Muscle layer of duodenum (tissue), 2 donors: ENCODE data around the gene TSPAN9.

ENCODE experiments used
- H3K27ac ChIP-seq: one replicate; pipeline ENCODE4 v1.7.0; 2013; ENCODE audit warnings: mild to moderate bottlenecking, low read length
- H3K27me3 ChIP-seq: one replicate; pipeline ENCODE4 v1.7.0; 2013; ENCODE audit warnings: low read depth, mild to moderate bottlenecking, control low read depth, low read length
- H3K36me3 ChIP-seq, 2 donors: one replicate each; pipeline ENCODE4 v1.7.0; 2013; ENCODE audit warnings: low read length in 2 of 2, control low read depth in 1 of 2, mild to moderate bottlenecking in 1 of 2; ENCODE audit not compliant: insufficient read depth in 2 of 2, control insufficient read depth in 1 of 2
- H3K4me1 ChIP-seq, 2 donors: one replicate each; pipeline ENCODE4 v1.7.0; 2013; ENCODE audit warnings: low read length in 2 of 2, mild to moderate bottlenecking in 2 of 2, control low read depth in 1 of 2, moderate library complexity in 1 of 2; ENCODE audit not compliant: insufficient read depth in 2 of 2, control insufficient read depth in 1 of 2
- H3K4me3 ChIP-seq, 2 donors: one replicate each; pipeline ENCODE4 v1.7.0; 2013; ENCODE audit warnings: low read length in 2 of 2, low read depth in 1 of 2, mild to moderate bottlenecking in 1 of 2
- H3K9me3 ChIP-seq, 2 donors: one replicate each; pipeline ENCODE4 v1.7.0; 2013; ENCODE audit warnings: low read length in 2 of 2, control low read depth in 1 of 2, mild to moderate bottlenecking in 1 of 2; ENCODE audit not compliant: control insufficient read depth in 1 of 2
- donor health status: healthy.

Gene TSPAN9

DNA sequence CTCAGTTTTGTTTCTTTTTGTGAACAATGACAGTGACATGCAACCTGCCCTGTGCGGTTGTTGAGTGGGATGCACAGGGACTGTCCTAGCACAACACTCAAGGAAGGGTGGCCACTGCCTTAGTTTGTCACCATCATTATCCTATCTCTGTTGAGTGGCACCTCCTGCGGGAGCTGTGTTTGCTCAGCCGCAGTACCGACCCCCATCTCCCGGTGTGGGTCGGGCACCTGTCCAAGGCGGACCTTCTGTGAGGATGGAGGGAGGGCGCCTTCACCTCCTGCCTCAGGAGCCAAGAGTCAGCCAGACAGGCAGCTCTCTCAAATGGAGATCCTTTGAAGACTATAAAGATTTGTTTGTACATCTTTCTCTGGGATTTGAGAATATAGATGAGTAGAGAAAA is 142.1 kb downstream of the TSPAN9 start:
- Histone ChIP-seq H3K36me3 (no peaks in the 10 kb centered on the region), H3K4me1 (peaks cover 18 to 39% of the 10 kb centered on the region in 2 donors), H3K4me3 (no peak overlapping the region), H3K27ac (peak overlapping the region; percentile 72), H3K27me3 (no peaks in the 10 kb centered on the region), H3K9me3 (no peaks in the 10 kb centered on the region)

DNA sequence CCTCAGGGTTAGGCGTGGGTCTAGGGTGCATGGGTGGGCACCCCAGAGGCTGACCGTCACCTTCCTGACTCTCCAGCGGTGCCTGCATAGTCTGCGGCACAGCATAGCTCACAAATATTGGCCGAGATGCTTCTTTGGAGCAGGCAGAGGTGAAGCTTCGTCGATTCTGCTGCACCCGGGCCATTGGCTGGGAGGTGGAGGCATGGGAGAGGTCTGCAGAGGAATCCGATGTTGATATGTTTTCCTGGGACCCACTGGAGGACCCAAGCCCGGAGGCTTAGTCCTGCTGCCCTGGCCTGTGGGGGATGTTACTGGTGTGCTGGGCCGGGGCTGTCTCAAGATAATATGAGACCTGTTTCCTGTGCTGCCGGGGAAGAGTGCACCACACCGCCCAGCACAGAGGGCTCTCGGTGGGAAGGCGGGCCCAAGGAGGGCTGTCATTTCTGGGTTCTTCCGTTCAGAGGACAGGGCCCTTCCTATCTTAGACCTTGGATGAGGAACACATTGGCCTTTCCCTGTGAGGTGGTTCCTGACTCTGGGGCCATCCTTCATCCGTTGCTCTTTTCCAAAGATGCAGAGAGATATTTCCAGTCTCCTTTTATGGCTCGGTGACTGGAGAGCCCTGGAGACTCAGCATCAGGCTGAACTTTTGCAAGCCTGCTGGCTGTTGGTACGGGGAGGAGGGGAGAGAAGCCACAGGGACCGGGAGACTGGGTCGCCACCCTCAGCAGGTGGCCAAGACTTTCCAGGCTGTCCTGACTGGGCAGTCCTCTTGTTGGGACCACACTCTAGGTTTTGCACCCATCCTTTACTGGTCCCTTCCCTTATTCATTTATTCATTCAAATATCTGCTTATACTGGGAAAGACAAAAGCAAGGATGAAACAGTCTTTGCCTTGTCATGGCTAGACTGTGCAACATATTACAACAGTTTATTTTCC is 143.5 kb downstream of the TSPAN9 start:
- Histone ChIP-seq H3K4me1 (peaks cover 18 to 39% of the 10 kb centered on the region in 2 donors), H3K4me3 (no peak overlapping the region), H3K36me3 (no peaks in the 10 kb centered on the region), H3K27ac (peak overlapping the region; percentile 3), H3K27me3 (no peaks in the 10 kb centered on the region), H3K9me3 (no peaks in the 10 kb centered on the region)

DNA sequence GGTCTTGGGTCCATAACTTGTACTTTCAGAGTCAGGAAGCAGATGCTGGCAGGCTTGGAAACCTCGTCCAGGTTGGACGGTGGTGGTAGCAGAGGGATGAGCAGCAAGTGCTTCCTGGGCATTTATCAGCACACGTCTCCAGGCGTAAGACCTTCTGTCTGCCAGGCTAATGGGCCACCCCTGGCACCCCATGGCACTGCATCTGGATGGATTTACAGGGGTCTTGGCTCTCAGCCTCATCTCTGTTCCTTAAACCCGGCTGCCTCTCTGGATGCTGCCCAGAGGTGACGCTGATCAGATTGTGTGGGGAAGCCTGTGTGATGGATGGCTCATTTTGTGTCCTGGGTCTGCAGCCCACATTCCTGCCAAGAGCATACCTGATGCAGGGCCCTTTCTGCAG is 145.1 kb downstream of the TSPAN9 start:
- peaks cover 18 to 36% of the 10 kb centered on the region in 2 donors for H3K4me1 ChIP-seq
- H3K27me3 ChIP-seq = no peaks in the 10 kb centered on the region
- H3K9me3 ChIP-seq = no peaks in the 10 kb centered on the region
- H3K4me3 ChIP-seq = no peak overlapping the region
- H3K27ac ChIP-seq = no peak overlapping the region
- H3K36me3 ChIP-seq = no peaks in the 10 kb centered on the region

DNA sequence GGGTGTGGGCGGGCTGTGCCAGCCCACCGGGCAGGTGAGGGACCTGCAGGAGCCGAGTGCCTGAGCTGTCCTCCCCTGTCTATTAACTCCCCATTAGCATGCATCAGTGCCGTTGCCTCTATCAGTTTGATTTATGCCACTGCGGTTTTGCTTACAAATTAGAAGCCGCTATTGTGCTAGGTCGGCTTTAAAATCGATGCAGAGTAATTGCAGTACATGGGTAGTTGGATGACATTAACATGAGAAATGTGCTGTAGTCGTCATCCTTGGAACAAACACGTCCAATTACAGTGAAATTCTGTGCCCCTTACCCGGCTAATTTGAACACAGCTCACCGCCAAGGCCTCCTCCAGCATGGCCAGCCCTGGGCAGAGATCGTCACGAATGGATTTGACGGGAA is 145.8 kb downstream of the TSPAN9 start:
- H3K27ac ChIP-seq = no peak overlapping the region
- no peaks in the 10 kb centered on the region for H3K9me3 ChIP-seq
- H3K36me3 ChIP-seq = no peaks in the 10 kb centered on the region
- peaks cover 12 to 29% of the 10 kb centered on the region in 2 donors for H3K4me1 ChIP-seq
- H3K27me3 ChIP-seq = no peaks in the 10 kb centered on the region
- H3K4me3 ChIP-seq = no peak overlapping the region

DNA sequence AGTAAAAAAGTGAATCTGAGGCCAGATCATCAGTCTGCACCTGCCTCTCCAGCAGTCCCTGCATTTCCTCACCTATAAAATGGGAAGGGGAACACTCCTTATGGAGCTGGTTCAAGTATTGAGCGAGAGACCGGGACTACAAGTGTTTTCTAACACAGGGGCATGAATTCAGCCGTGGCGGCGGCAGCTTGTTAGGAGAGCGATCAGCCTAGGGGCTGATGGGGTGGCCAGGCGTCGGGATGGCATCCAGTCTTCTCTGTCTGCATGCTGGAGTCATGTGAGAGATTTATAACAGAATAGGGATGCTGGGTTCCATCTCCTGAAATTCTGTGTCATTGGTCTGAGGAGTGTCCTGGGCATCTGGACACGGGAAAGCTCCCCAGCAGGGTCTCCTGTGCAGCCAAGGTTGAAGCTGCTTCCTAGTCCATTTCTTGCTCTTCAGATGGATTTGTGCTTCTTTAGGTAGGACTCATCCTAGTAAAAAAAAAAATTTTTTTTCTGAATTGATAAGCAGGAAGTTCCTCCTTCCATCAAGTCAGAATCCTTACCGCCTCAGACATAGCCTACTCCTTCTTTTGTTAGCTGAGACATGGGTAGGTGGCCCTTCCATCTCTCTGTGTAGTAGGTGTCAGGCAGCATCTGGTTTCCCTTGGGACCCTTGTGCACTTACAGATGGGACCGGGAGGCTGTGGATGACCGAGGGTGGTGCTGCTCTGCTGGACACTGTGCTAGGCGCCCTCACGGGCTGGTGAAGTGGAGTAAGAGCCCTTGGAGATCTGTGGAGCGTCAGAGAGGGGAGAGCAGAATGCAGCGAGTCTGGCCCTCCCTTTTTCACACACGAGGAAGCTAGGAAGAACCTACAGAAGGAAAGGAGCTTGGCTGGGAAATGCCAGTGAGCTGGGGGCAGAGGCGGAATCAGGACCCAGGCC is 146.7 kb downstream of the TSPAN9 start:
- H3K27me3 ChIP-seq = no peaks in the 10 kb centered on the region
- H3K4me1 ChIP-seq = peaks cover 6 to 20% of the 10 kb centered on the region in 2 donors
- H3K27ac ChIP-seq = no peak overlapping the region
- H3K9me3 ChIP-seq = peaks cover 0 to 4% of the 10 kb centered on the region in 2 donors
- no peak overlapping the region for H3K4me3 ChIP-seq
- peaks cover 0 to 3% of the 10 kb centered on the region in 2 donors for H3K36me3 ChIP-seq

DNA sequence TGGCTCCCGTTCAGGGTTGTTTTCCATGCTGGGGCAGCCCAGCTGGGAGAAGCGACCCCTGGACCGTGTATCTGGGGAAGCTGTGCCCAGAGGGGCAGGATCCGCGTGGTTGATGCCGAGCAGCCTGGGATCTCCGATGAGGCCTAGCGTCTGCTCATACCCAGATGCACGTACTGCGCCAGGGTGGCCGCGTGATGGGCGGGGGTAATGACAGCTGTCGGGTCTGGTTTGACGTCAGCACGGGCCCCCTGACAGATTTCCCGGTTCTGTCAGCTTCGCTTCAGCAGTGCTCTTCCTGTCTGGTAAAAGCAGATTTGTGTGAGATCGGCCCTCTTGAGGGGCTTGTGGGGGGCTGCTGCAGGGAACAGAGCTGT is 147.3 kb downstream of the TSPAN9 start:
- Histone ChIP-seq H3K4me3 (no peak overlapping the region), H3K4me1 (peaks cover 0 to 14% of the 10 kb centered on the region in 2 donors), H3K27ac (no peak overlapping the region), H3K9me3 (peaks cover 0 to 5% of the 10 kb centered on the region in 2 donors), H3K36me3 (peaks cover 0 to 5% of the 10 kb centered on the region in 2 donors), H3K27me3 (no peaks in the 10 kb centered on the region)

DNA sequence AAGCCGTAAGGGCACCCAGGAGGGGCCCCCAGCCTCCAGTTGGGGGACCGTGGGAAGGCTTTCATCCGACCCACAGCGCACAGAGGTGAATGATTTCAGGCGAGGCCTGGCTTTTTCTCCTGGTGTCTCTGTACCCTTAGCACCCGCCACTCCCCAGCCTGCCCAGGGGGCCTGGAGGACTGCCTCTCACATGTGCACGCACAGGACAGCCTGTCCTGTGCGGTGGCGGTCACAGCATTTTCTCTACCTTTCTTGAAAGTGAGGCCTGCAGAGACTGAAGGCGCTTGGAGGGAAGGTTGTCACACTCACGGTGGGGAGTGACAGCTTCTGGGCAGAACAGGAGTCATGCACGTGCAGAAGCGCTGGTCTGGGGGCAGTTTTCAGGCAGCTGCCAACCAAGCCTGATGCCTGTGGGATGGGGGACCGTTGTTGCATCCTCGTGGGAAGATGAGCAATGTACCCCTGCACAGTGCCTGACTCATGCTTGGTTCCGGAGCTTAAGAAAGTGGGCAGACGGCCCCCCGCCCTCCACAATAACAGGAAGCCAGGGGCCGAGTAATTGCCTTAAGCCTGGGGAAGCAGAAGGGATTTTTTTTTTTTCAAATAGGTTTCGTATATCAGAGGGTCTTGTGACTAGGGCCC is 148.1 kb downstream of the TSPAN9 start:
- no peak overlapping the region for H3K4me3 ChIP-seq
- H3K27me3 ChIP-seq = no peaks in the 10 kb centered on the region
- H3K27ac ChIP-seq = no peak overlapping the region
- H3K4me1 ChIP-seq = peaks cover 0 to 8% of the 10 kb centered on the region in 2 donors
- peaks cover 0 to 5% of the 10 kb centered on the region in 2 donors for H3K9me3 ChIP-seq
- peaks cover 0 to 5% of the 10 kb centered on the region in 2 donors for H3K36me3 ChIP-seq

DNA sequence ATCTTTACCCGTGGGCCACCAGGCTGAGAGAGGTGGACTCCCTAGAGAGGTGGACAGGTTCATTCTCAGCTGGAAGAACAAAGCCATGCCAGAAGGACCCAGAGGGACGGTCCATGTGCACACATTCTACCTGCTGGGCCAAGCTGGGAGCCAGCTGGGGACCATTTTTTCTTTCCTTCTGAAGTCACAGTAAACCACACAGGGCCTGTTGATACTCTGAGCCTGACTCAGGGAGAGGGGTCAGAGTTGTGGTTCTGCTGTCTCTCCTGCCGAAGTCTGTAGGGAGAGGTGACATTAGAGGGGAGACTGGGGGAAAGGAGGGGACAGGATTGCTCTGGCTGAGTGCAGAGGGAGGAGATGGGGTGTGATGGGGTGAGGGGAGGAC is 148.6 kb downstream of the TSPAN9 start:
- no peak overlapping the region for H3K27ac ChIP-seq
- H3K4me1 ChIP-seq = peaks cover 0 to 2% of the 10 kb centered on the region in 2 donors
- peaks cover 0 to 5% of the 10 kb centered on the region in 2 donors for H3K9me3 ChIP-seq
- no peaks in the 10 kb centered on the region for H3K27me3 ChIP-seq
- no peak overlapping the region for H3K4me3 ChIP-seq
- peaks cover 0 to 5% of the 10 kb centered on the region in 2 donors for H3K36me3 ChIP-seq

DNA sequence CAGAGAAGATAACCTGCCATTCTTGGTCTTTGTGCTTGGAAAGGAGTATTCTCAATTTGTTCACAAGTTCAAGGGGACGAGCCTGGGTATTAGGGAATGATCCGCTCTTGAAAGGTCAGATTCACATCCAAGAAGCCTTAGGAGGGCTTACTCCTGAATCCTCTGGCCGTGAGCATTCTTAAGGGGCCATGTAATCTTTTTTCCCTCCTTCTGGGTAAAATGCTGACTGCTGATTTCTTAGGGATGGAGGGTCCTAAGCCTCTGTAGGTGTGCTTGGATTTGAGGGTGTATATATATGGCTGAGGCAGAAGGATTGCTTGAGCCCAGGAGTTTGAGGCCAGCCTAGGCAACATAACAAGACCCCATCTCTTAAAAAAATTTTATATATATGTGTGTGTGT is 149.1 kb downstream of the TSPAN9 start:
- no peak overlapping the region for H3K4me3 ChIP-seq
- H3K27ac ChIP-seq = no peak overlapping the region
- peaks cover 0 to 5% of the 10 kb centered on the region in 2 donors for H3K9me3 ChIP-seq
- no peaks in the 10 kb centered on the region for H3K4me1 ChIP-seq
- H3K36me3 ChIP-seq = peaks cover 0 to 5% of the 10 kb centered on the region in 2 donors
- H3K27me3 ChIP-seq = no peaks in the 10 kb centered on the region

DNA sequence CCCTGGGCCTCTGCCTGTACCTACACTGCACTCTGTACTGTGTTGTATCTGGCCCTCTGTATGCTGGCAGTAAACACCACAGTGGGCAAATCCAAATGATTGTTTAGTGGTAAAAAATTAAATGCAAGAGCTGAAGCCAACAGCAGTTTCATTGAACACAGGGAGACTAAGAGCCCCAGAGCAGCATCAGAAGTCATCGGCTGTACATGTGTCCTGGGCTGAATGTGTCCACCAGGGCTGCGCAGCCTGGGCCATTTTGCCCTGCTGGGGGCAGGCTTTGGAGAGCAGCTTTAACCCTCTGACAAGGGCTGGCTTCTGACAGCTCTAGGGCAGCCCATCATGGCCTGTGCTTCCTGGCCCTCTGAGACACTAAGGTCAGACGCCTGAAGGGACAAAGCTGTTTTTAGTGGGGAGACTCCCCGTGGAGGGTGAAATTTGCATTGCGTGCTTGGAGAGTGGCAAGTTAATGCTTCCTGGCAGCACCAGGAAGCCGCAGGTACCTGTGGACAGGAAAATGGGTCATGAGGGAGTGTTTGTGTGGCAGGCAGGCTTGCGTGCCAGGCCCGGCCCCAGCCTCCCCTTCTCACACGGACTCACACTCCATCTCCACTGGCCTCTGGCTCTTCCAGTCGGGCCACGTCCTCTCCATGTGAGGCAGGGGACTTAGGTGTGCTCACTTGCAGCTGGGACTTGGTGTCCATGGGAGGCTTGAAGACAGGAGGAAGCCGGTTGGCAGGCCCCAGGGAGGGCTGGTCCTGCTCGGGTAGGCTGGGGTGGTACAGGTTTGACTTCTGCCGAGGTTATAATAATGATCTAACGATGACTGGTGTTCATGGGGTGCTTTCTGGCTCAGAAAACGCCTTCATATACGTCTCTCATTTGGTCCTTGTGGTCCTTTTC is 150.1 kb downstream of the TSPAN9 start:
- H3K27ac ChIP-seq = no peak overlapping the region
- H3K4me3 ChIP-seq = no peak overlapping the region
- H3K4me1 ChIP-seq = peaks cover 0 to 4% of the 10 kb centered on the region in 2 donors
- peaks cover 0 to 5% of the 10 kb centered on the region in 2 donors for H3K36me3 ChIP-seq
- peaks cover 0 to 5% of the 10 kb centered on the region in 2 donors for H3K9me3 ChIP-seq
- no peaks in the 10 kb centered on the region for H3K27me3 ChIP-seq
